ENCODE data around the gene IQCC. TPM values are rescaled to one million over a fixed set of nuclear protein-coding genes. Genes with fewer than 3 reads are reported as not detected.
A peak's percentile ranks its signal among the peaks of the same experiment; 100 is the strongest.

Gene IQCC
- total RNA-seq, 1 donor from 2014 or later, result 1.1 TPM

DNA sequence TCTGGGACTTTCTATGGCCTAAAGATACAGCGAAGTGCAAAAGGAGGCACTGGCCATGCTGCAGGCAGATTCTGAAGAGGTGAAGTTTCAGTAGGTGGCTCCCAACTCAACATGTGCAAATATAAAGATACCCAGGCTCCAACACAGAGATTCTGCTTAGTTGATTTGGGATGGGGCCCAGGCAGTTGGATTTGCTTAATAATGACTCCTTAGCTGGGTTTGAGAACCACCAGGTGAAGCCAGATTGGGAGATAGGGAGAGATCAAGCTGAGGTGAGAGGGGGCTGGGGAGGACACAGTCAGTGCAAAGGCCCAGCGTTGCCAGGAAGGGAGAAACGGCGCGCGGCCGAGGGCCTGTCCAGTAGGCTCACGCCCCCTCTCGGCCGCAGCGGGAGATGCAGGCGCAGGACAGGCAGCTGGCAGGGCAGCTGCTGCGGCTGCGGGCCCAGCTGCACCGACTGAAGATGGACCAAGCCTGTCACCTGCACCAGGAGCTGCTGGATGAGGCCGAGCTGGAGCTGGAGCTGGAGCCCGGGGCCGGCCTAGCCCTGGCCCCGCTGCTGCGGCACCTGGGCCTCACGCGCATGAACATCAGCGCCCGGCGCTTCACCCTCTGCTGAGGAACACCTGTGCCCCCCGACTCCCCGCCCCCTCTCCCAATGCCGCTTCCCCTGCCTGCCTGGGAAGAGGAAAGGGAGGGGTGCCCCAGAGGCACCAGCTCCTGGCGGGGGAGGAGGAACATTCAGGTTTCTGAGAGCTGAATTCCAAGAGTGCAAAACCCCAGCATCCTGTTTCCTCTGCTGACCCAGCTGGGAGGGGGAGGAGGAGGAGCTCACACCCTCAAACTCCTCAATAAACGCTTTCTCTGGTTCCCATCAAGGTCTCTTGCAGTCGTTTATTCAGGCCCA, 42.8 kb downstream of the IQCC start:
- intact Hi-C loops (cut with DNase I), result no loop called here
- ATAC-seq (peak; percentile 62), DNase-seq (ENCODE audit: low spot score) (peak; percentile 86)

DNA sequence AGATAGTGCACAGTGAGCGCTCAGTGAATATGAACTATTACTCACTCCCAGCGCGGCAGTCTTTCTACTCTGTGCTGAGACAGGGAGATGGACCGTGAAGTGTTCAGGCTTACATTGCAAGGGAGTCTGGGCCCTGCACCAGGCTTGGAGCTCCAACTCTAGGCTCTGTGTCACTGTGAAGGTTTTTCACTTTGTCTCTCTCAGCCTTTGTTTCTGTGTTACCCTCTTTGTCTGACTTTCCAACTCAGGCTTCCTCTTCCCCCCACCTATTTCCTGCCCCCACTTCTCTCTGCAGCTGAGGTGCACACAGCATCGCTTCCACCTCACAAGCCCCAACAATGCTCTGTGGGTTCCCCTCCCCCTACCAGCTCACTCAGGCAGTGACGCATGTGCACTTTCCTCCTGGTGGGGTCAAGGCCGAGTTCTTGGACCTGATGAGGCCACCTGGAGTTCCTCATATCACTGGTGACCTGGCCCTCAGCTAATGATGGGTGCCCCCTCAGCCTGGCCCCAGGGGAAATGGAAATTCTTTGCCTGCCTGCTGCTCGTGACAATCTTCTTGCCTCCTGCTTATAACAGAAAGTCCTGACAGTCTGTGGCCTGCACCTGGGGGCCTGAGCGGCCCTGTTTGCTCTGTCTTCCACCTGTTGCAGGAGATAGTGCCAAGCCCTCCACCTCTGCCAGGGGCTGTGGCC, 44.5 kb downstream of the IQCC start:
- intact Hi-C loops (cut with DNase I), result no loop called here

GRCh38 chr1:32250893-32251716, 45.6 kb downstream of the IQCC start, which contains the start of gene LCK:
LCK (plus strand) TSS chr1:32251265; CDS start chr1:32274330, 23,065 bp downstream.
- intact Hi-C loops (cut with DNase I), result no loop called here

More for the DNA sequence above, 44.5 kb downstream of the IQCC start:
- DNase-seq (ENCODE audit: low spot score) (no peak), ATAC-seq (peak; percentile 20)

DNA sequence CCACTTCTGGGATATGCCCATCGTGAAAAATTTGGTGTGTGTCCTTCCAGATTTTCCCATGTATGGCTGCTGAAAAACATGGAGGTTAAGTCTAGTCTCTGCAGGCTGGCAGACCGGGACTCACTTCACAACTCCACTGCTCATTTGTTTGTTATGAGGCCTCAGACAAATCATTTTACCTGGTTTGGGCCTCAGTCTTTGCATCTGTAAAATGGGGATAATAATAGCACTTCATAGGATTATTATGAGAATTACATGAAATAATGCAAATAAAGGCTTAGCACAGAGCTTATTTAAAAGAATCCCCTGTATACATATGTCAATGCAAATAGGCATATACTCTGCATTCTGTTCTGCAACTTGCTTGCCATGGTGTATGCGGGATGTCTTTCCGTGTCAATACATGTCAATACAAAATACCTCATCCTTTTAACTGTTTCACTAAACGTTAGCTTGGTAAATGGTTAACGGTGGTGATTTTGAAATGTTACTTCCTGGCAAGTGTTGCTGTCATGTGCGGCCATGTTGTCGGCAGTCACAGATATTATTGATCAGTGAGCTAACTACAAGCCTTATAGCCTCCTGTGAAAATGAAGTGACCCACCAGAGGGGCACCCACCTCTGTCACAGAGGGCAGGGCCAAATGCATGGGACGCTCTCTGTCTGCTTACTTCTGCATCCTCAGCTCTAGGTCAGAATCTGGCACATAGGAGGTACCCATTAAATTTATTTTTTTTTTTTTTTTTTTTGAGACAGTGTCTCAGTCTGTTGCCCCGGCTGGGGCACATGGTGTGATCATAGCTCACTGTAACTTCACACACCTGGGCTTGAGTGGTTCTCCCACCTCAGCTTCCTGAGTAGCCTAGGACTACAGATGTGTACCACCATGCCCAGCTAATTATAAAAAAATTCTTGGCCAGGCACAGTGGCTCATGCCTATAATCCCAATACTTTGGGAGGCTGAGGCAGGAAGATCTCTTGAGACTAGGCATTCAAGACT, 49.9 kb downstream of the IQCC start:
- DNase-seq (ENCODE audit: low spot score) (no peak), ATAC-seq (no peak)
- intact Hi-C loops (cut with DNase I), result no loop called here

More at GRCh38 chr1:32250893-32251716, 45.6 kb downstream of the IQCC start, which contains the start of gene LCK:
- DNase-seq (ENCODE audit: low spot score) (no peak), ATAC-seq (no peak)

DNA sequence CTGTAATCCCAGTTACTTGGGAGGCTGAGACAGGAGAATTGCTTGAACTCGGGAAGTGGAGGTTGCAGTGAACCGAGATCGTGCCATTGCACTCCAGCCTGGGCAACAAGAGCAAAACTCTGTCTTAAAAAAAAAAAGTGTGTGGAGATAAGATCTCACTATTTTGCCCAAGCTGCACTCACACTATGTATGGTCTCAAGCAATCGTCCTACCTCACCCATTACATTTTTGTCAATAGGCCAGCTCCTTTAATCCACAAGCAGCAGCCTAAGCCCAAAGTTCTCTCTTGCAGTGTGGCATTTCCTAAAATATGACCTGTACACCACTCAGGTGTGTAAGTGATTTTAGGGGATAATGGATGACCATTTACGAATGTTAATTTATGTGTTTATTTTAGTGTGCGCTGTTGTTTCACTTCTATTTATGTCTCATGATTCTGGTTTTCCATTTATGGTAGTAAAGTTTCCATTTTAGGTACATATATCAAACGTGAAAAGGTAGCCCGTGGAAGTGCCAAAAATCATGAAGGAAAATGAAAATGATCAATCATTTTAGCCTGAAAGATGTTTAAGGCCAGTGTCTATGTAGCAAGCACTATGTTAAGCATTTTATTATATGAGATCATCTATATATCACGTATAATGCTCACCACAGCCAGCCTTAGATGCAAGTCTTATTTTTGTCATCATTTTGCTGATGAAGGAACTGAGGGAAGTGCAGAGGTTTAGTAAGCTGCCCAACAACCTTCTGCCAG, 51.2 kb downstream of the IQCC start:
- intact Hi-C loops (cut with DNase I), result no loop called here

GRCh38 chr1:32257227-32257508, 51.7 kb downstream of the IQCC start:
- intact Hi-C loops (cut with DNase I), result no loop called here
- ATAC-seq (no peak), DNase-seq (ENCODE audit: low spot score) (no peak)

More for the DNA sequence above, 51.2 kb downstream of the IQCC start:
- ATAC-seq (no peak), DNase-seq (ENCODE audit: low spot score) (no peak)

Other genes starting within 250 kb of the IQCC start
- gene KHDRBS1, start 191.8 kb upstream of the IQCC start, total RNA-seq, result 93.9 TPM
- 16.4 TPM for gene TMEM39B, start 132.7 kb upstream of the IQCC start, total RNA-seq
- 58.9 TPM for gene KPNA6, start 97.6 kb upstream of the IQCC start, total RNA-seq
- gene TXLNA, start 26.0 kb upstream of the IQCC start, total RNA-seq, result 49.5 TPM
- gene CCDC28B, start 5.1 kb upstream of the IQCC start, total RNA-seq, result 3.7 TPM
- not detected for gene DCDC2B, start 3.4 kb downstream of the IQCC start, total RNA-seq
- 27.0 TPM for gene TMEM234, start 16.7 kb downstream of the IQCC start, total RNA-seq
- 92.3 TPM for gene EIF3I, start 16.7 kb downstream of the IQCC start, total RNA-seq
- gene FAM167B, start 41.6 kb downstream of the IQCC start, total RNA-seq, result 16.1 TPM
- gene LCK, start 45.6 kb downstream of the IQCC start, total RNA-seq, result 3.2 TPM
- gene HDAC1, start 86.4 kb downstream of the IQCC start, total RNA-seq, result 54.7 TPM
- 126 TPM for gene MARCKSL1, start 130.6 kb downstream of the IQCC start, total RNA-seq
- 12.0 TPM for gene FAM229A, start 156.8 kb downstream of the IQCC start, total RNA-seq
- gene TSSK3, start 156.9 kb downstream of the IQCC start, total RNA-seq, result 5.1 TPM
- 83.1 TPM for gene BSDC1, start 188.8 kb downstream of the IQCC start, total RNA-seq

Data from sciatic nerve (tissue), 2 donors.